HG03442 (cell line): ENCODE data around the gene C2orf92.
"Not testable (repeated sequence)": the region's sequence is repeated elsewhere in the genome, so short reads cannot be mapped to it uniquely, and the experiment has no call there.

Experiments
- ATAC-seq: cut with Tn5 transposase; IDR thresholded peaks from one replicate; pipeline ENCODE4 v1.9.1; 2021; ENCODE audit warnings: mild to moderate bottlenecking, moderate library complexity; ENCODE audit not compliant: unreplicated experiment

C2orf92 gene

DNA sequence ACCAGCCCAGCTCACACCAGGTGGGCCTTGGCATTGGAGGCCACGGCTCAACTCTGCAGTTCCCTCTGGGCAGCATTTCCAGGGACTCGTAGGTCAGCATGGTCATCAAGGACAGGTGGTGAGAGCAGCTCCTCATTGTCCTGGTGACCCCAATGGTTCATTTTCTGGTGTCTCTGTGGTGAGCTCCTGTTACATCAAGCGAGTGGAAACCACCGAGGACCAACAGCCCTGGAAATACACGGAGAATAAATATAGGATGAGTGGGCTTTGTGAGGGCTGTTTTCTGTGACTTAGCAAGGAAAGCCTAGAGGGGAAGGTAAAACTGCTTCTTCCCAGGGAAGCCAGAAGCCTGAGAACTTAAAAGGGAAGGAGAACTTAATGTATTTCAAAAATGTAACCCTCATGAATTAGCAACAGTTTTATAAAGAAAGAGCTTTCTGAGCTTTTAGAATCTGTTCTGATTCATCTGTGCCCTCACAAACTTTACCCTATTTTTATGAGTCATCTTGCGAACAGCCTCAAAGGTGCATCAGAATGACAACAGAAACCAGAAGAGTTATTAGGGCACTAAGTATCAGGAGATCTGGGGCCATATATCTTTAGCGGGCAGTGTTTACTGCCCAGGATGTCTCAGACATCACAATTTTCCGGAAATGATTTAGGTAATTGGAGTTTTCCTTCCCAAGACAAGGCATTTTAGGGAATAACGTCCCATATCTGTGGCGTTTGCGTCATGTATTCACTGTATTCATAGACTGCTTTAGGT lies 18.7 kb downstream of the C2orf92 start:
- ATAC-seq = peak; percentile 63

DNA sequence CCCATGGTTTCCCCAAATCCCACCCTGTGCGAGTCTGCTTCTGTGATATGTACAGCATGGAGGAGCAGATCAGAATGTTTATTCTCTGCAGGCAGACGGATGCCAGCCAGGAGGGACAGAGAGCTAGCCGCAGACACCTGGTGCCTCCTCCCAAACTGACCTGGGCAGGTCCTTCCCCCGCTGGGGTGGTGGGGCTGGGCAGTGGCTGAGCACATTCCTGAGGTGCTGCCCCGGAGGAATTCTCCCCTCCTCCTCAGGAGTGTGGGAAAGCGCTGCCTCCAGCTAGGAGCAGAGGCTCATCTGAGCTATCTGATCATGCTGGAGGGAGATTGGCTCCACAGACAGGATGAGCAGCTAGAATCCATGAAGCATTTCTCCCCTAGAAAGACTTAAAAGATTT lies 21.7 kb downstream of the C2orf92 start:
- no peak for ATAC-seq

DNA sequence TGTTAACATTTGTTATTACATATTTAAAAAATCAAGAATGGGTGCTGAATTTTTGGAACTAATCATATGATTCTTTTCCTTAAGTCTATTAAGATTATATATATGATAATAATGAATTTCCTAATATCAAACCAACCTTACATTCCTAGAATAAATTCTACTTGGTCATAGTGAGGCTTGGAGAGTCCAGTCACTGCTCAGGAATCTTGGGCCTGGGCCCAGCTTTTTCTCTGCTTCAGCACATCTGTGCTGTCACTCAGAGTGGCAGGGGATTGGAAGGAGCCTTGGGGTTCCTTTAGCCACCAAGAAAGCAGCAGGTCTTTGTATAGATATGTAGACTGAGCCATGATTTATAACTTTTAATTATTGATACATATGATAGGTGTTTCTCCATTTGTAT lies 24.0 kb downstream of the C2orf92 start:
- no peak for ATAC-seq

DNA sequence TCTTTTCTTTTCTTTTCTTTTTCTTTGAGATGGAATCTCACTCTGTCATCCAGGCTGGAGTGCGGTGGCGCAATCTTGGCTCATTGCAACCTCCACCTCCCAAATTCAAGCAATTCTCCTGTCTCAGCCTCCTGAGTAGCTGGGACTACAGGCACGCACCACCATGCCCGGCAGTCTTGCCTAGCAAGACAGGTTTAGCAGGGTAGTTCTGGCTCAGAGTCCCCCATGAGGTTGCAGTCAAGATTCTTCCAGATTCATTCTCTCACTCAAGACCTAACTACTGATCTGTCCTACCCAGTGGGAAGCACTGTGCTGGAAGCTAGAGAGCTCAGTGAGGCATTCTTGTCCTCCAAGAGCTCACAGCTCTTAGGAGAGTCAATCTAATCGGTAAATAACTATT lies 26.2 kb downstream of the C2orf92 start:
- no peak for ATAC-seq

DNA sequence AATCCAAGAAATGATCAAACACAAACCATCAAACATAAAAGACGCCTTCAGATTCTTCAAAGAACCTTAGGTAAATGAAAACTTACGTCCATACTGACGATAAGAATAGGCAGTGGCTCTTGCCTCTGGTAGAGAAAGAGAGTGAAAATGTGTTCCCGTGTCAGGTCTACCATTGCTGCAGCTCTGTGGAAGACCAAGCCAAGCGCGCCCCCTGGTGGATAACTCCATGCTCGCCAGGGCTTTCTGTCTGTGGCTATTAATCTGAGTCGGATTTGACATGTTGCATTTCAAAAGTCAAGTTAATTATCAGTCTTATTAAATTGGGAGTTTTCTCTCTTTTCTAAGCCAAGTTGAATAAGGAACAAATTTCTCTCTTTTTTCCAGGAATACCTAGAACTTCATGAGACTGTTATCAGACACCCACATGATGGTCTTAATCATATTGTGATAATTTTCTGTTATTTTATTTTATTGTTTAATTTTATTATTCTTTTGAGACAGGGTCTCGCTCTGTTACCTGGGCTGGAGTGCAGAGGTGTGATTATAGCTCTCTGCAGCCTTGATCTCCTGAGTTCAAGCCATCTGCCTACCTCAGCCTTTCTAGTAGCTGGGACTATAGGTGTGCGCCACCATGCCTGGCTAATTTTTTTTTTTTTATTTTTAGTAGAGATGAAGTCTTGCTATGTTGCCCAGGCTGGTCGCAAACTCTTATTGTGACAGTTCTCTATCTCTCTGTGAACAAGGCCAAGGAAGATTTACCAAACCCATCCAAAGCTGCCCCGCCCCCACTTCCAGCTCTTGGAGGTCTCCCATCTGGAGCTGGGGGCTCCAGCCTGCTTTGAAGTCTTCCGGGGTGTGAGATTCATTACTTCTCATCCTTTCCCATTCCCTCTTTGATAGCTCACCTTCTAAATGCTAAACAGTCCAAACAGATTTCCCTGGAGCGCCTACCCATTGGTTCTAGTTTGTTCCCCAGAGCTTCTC lies 28.0 kb downstream of the C2orf92 start:
- ATAC-seq = peak; percentile 55

DNA sequence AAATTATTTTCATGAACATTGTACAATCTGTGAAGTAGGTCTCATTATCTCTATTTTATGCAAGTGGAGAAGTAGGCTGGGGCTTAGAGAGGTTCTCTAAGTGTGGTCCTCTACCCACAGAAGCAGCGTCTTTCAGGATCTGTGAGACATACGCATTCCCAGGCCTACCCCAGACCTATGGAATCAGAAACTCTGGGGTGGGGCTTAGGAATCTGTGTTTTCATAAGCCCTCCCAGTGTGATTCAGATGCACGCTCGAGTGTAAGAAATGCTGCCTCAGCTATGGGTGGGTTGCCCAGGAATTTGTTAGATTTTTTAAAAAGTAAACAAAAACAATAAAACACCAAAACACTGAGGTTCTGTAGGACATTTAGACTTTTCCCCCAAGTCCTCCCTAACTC lies 29.0 kb downstream of the C2orf92 start:
- no peak for ATAC-seq

DNA sequence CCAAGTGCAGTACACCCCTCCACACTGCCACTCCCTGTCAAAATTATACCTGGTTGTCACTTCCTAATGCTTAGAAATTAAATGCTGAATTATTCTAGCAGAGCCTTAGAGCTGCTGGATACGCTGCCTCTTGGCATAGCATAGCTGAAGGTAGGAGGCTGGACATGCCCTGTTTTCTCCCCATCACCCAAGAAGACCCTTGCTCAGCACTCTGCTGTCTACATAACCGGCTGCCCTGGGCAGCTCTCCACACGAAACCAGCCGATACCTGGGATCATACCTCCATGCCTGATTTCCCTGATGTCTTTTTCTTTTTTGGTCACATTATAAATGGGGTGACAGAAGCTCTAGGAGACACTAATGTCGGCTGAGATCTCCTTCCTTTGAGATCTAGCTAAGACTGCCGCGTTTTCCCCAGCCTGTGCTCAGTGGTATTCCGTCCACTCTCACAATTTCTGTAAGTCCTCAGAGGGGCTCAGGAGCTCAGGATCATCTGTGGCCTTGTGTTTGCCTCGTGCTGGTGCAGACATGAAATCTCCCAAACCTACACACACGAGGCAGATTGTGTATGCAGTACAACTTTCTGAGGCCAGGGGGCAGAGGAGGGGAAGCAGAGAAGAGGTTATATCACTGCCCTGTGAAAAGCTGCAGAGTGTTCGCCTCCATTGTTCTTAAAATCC lies 30.4 kb downstream of the C2orf92 start:
- peak; percentile 52 for ATAC-seq

DNA sequence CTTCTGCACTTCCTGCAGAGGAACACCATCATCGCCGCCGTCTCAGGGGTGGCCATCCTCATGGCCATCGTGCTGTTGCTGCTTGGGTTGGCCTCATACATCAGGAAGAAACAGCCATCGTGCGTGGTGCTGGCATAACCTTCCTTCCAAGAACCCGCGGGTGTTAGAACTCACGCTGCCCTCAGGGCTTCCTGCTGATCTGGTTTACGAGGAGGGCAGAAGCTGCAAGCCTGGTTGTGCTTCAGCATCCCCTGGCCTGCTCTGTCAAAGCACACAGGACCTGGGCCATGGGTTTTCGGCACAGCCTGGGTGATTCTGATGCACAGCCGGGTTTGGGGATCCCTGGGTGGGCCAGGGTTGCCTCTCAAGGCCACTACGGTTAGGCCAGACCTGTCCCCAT lies 31.7 kb downstream of the C2orf92 start:
- no peak for ATAC-seq

DNA sequence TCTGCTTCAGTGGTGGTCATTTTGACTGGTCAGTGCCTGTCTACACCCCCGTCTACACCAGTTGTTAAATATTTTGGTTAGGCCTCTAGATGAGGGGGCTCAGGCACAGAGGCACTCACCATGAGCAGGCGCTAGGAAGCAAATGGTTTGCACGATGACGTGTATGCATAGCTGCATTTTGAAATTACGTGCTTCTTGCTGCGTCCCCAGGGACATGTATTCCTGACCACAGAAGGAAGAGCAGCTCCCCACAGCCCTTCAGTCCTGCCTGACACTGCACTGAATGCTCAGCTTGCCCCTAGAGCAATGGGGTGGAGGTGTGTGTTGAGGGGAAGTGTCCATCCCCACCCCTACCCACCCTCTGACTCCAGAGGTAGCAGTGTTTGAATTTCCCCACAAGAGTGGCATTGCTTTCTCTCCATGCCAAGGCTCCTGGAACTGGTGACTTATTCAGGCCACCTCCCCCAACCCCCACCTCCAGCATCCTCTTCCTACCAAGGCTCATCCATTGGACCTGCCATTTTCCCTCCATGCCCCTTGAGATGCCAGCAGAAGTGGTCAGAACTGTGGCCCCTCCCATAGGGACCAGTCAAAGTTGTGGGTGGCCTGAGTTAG lies 32.4 kb downstream of the C2orf92 start:
- ATAC-seq = no peak

DNA sequence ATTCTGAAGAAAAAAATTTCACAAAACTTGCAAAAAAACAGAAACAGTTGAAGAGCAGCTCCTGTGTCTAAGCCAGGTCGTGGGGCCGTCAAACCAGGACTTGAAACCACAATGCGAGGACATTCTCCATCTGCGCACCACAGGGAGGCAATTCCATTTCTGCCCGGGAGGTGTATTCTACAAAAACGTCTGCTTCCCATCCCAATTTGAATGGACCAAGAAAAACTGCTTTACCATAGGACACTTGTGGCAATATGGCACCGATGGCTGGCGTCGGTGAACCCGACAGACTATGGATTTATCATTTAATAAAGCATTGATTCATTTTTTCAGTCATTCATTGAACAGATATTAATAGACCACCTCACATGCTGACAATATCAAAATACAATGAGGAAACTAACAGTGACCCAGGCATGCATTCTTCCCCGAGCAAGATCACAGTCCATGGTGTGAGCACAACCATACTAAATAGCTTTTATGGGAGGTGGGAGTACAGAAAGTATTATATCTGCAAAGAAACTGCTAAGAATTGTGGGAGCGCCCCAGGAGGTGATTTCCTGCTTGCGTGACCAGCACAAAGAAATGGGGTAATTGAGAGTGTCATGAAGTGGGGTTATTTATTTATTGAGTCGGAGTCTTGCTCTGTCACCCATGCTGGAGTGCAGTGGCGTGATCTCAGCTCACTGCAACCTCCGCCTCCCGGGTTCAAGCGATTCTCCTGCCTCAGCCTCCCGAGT lies 33.4 kb downstream of the C2orf92 start:
- ATAC-seq = no peak

DNA sequence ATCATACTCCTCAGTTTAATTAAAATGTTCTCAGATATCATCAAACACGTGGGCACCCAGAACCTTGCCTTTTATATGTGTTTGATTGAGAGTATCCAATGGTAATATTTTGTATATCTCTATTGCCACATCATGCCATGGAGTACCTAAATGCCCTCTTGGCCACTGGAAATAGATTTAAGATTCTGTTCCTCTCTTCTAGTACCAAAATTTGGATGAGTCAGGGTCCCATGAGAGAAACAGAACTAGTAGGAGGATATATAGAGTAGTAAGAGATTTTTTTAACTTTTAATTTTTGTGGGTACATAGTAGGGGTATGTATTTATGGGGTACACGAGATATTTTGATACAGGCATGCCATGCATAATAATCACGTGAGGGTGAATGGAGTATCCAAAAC lies 34.2 kb downstream of the C2orf92 start:
- ATAC-seq = no peak

DNA sequence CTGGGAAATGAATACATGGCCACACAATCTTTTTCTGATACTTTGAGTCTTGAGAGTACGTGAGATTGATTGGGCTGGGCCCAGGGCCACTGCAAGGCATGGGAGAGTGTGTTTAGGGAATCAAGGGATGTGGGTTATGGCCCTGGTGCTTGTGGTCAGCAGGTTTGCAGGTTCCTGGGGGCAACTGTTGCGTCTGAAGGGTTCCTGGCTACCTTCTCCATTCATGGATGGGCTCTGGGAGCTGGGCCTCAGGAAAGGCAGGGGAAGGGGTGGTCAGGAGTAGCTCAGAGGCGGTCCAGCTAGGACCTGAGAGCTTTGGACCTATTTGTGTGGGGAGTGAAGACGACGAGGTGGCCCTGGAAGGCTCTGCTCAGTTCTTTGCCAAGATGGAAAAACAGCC lies 35.5 kb downstream of the C2orf92 start:
- no peak for ATAC-seq

DNA sequence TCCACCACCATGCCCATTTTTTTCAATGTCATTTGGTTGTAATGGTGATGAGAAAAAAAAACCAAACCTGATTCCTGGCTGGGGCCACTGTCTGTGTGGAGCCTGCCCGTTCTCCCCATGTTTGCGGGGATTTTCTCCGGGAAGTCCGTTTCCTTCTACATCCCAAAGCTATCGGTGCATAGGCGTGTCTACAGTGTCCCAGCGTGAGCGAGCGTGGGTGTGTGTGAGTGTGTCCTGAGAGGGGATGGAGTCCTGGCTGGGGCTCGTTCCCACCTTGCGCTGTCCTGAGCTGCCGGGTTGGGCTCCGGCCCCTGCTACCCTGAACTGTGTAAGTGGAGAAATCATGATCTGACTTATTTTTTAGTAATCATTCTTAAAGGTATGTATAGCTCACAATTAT lies 36.6 kb downstream of the C2orf92 start:
- no peak for ATAC-seq

DNA sequence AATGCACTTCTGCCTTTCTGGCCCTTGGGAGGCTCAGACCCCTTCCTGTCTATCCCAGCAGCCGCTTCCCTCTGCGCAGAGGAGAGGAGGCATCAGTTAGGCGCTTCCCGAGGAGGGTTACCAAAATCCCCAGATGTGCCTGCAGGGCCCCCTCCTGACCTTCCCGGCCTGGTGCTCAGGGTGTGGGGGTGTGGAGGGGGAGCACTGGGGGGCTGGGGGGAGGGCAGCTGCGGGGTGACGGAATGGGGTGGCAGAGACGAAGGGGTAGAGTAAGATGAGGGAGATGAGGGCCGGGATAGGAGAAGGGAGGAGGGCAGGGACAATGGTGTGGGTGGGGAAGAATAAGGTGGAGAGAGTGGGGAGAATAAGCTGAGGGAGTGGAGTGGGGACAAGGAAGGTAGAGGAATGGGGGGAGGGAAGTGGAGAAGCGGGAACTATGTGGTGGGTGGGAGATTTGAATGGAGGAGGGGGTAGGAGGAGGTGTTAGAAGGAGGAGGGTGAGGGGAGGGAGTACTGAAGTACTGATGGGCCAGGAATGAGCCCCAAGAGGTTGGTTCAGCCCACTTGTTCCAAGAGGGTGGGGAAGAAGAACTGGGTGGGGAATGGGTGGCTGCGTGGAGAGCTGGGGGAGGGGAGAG lies 37.3 kb downstream of the C2orf92 start:
- ATAC-seq = no peak

DNA sequence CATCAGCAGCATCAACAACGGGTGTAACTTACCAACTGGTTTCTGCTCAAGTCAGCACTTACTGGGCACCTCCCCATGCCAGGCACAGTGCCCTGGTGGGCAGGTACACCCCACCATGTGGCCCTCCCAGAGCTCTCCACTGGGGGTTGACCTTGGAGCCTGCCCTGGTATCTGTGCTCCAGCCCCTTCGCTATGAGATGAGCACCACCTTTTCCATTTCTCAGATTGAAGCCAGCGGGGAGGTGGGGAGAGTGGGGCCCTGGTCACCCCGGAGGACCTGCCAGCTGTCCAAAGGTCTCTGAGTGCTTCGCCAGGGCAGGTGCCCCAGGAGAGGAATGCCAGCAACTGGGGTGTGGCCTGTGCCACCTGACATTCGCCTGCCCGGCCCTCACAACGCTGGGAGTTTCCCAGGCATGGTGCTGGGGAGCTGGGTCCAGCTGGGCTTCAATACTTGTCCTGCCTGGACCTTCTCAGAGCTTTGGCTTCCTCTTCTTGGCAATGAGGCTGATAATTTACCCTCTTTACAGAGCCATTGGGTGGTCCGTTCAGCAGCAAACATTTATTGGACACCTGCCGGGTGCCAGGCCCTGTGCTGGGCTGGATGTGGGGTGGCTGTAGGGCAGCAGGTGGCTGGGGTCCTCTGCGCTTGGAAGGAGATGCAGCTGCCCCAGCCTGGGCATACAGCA lies 38.0 kb downstream of the C2orf92 start:
- ATAC-seq = no peak

DNA sequence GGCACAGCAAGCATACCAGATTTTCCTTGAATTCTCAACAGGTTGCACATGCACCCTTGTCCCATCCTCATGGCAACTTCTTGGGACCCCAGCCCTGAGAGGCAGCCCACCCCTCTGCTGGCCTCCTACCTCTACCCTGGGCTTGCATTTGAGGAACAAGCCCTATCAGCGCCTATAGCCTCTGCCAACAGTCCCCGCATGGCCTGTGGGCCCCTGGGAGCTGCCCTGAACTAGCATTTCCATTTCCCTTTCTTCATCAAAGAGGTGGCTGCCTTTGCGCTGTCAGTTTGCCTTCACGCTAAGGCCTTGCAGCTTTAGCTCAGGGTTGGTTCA lies 38.5 kb downstream of the C2orf92 start:
- no peak for ATAC-seq

DNA sequence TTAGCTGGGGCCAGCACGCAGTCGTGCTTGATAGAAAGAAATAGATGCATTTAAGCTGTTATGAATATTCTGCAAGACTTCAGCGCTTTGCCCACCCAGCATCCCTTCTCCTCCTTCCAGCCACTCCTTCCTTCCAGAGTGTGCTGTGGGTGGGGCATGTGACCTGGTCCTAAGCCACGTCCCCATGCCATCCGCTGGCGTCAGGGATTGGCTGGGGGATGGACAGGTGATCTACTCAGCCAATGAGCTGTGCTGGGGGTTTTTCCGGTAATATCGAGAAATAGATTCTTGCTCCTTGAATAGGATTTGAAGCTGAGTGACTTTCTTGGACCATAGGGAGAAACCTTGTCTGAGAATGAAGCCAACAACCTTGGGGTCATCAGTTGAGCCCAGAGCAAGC lies 39.1 kb downstream of the C2orf92 start:
- ATAC-seq = no peak

DNA sequence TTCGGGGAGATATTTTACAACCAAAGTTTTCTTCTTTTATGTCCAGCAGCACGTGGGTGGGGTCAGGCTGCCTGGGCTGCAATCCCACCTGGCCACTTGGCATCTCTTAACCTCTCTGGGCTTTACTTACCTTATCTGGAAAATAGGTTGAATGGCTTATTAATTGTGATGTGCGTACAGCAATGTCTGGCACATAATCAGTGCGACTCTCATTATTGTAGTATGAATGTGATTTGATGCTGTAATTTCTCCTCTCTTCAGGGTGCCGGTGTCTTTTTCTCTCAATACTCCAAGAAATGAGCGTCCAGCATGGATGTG lies 41.8 kb downstream of the C2orf92 start:
- no peak for ATAC-seq

DNA sequence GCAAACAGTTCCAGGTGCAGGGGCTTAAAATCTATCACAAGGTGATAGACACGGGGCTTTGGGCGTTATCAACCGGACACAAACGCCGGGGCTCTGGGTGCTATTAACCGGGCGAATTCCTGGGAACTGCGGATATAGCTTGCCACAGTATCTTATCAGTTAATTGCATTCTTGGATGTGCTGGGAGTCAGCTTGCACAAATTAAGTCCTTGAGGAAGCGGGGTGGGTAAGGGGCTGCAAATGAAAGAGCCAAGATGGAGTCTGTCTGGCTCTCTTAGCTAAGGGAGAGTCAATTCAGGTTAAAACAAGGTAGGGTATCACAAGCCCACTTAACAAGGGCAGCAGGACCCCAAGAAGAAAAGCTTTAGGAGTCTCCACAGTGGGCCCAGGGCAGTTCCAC lies 42.7 kb downstream of the C2orf92 start:
- ATAC-seq = not testable (repeated sequence)
